Stomach (tissue), 9 donors: ENCODE data around the gene GFER. TPM values are rescaled to one million over a fixed set of nuclear protein-coding genes. Genes with fewer than 3 reads are reported as not detected.

Source experiments
- DNase-seq, 2 donors: peaks; one replicate each; pipeline versions ENCODE4 v3.0.0 to v3.0.0-alpha.2; 2013 to 2019
- H3K27ac ChIP-seq, 5 donors: fragments of 200-600 bp in 4 of 5; sonication (generic) in 4 of 5; one replicate each; pipeline ENCODE4 v1.5.1; 2013 to 2019; ENCODE audit warnings: mild to moderate bottlenecking in 1 of 5, moderate library complexity in 1 of 5
- H3K27me3 ChIP-seq, 3 donors: fragments of 200-600 bp; sonication (generic); one replicate each; pipeline ENCODE4 v1.5.1; 2017 to 2019; ENCODE audit warnings: mixed run types in 1 of 3
- H3K36me3 ChIP-seq, 4 donors: fragments of 200-600 bp; sonication (generic); 1 replicate in 3 of 4; 2 replicates in 1 of 4; pipeline ENCODE4 v1.5.1; 2016 to 2019
- H3K4me1 ChIP-seq, 4 donors: fragments of 200-600 bp; sonication (generic); one replicate each; pipeline ENCODE4 v1.5.1; 2016 to 2019
- H3K4me3 ChIP-seq, 4 donors: fragments of 200-600 bp; sonication (generic) in 3 of 4; one replicate each; pipeline ENCODE4 v1.5.1; 2016 to 2019; ENCODE audit warnings: mild to moderate bottlenecking in 1 of 4
- H3K9me3 ChIP-seq, 4 donors: fragments of 200-600 bp; sonication (generic); one replicate each; pipeline ENCODE4 v1.5.1; 2016 to 2019
- CTCF ChIP-seq, 7 experiments: fragments of 450-650 bp in 4 of 7; fragments of 200-600 bp in 3 of 7; sonication (generic) in 3 of 7; IDR thresholded peaks; one replicate each; pipeline ENCODE4 v1.5.1; 2016 to 2019; ENCODE audit warnings: antibody characterized with exemption in 7 of 7, control low read depth in 2 of 7, mild to moderate bottlenecking in 1 of 7
- EP300 ChIP-seq: sonication (generic); formaldehyde crosslinking; IDR thresholded peaks from one replicate; pipeline ENCODE4 v1.6.1; 2017; ENCODE audit warnings: antibody characterized with exemption
- POLR2A ChIP-seq, 4 donors: fragments of 450-650 bp; IDR thresholded peaks; one replicate each; pipeline ENCODE4 v1.6.1; 2016; ENCODE audit warnings: antibody characterized with exemption in 4 of 4, control low read depth in 2 of 4, mild to moderate bottlenecking in 1 of 4, moderate library complexity in 1 of 4
- POLR2AphosphoS5 ChIP-seq, 3 donors: sonication (generic); formaldehyde crosslinking; IDR thresholded peaks; one replicate each; pipeline ENCODE4 v1.6.1; 2016; ENCODE audit warnings: antibody characterized with exemption in 3 of 3
- WGBS, 5 donors: extraction: QIAGEN DNeasy Blood & Tissue Kit in 3 of 5; methylation state at CpG; one replicate each; pipeline versions ENCODE4 v1.1.5 to v1.1.7; 2013 to 2018; 5-methylcytosine and 5-hydroxymethylcytosine counted together
- intact Hi-C: fragments of 100-400 bp; cut with DNase I; formaldehyde crosslinking; loops from one replicate; pipeline ENCODE4 v1.15.1; 2023; ENCODE audit warnings: low total_unique reads
- polyA plus RNA-seq, 3 donors: library from polyadenylated mRNA; stranded (reverse); fragments of 200-250 nt; gene quantifications; one replicate each; pipeline ENCODE4 v1.2.3, GENCODE V29; 2013
- total RNA-seq, 5 donors: library from RNA; depleted of rRNA; stranded (reverse); fragments of >200 nt; gene quantifications; one replicate each; pipeline versions ENCODE4 v1.1.0 to v1.2.3, GENCODE V29; 2014 to 2016
- donor health status: healthy with polysubstance abuse.
- donor health status: Bipolar disorder and iron deficiency.
- donor health status: healthy.

The GFER gene
- total and polyA plus RNA-seq, 8 donors, result 3.1 to 313 (median 33.6) TPM

DNA sequence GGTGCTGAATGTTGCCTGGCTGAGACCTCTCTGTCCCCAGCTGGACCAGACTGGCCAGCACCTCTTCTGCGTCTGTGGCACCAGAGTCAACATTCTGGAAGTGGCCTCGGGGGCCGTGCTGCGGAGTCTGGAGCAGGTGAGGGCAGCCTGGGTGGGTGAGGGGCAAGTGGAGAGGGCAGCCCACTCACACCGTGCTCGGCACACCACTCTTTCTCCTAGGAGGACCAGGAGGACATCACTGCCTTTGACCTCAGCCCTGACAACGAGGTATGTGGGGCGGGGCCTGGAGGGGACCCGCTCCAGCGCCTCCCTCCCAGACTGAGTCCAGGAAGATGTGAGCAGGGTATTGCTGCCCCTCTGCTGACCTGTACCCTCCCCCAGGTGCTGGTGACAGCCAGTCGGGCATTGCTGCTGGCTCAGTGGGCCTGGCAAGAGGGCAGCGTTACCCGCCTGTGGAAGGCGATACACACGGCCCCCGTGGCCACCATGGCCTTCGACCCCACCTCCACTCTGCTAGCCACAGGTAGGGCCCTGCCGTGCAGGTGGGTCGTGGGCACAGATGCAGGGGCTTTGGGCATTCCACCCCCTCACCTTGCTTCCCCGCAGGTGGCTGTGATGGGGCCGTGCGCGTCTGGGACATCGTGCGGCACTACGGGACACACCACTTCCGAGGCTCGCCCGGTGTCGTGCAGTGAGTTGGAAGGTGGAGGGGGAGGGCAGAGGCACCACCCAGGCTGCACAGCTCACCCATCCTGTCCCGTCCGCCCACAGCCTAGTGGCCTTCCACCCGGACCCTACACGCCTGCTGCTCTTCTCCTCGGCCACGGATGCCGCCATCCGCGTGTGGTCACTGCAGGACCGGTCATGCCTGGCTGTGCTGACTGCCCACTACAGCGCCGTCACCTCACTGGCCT lies 9.6 kb upstream of the GFER start:
- Histone ChIP-seq H3K4me3 (no peak overlapping the region), H3K36me3 (peaks cover 43 to 53% (median 52%) of the 10 kb centered on the region in 4 donors), H3K27ac (no peak overlapping the region), H3K27me3 (peaks cover 0 to 53% (median 11%) of the 10 kb centered on the region in 3 donors), H3K9me3 (no peaks in the 10 kb centered on the region), H3K4me1 (peaks cover 24 to 49% (median 44%) of the 10 kb centered on the region in 4 donors)
- 92 to 95% (median 93%) methylated on average over 30 to 42 of the region's 42 CpGs for WGBS, 5 donors
- no peak for DNase-seq
- TF ChIP-seq POLR2A (IDR thresholded peaks at IDR 0.05), result no peak
- TF ChIP-seq POLR2AphosphoS5 (IDR thresholded peaks at IDR 0.05), result no peak
- TF ChIP-seq CTCF (IDR thresholded peaks at IDR 0.05), result no peak
- TF ChIP-seq EP300, result no peak
- intact Hi-C loops, result no loop called here

DNA sequence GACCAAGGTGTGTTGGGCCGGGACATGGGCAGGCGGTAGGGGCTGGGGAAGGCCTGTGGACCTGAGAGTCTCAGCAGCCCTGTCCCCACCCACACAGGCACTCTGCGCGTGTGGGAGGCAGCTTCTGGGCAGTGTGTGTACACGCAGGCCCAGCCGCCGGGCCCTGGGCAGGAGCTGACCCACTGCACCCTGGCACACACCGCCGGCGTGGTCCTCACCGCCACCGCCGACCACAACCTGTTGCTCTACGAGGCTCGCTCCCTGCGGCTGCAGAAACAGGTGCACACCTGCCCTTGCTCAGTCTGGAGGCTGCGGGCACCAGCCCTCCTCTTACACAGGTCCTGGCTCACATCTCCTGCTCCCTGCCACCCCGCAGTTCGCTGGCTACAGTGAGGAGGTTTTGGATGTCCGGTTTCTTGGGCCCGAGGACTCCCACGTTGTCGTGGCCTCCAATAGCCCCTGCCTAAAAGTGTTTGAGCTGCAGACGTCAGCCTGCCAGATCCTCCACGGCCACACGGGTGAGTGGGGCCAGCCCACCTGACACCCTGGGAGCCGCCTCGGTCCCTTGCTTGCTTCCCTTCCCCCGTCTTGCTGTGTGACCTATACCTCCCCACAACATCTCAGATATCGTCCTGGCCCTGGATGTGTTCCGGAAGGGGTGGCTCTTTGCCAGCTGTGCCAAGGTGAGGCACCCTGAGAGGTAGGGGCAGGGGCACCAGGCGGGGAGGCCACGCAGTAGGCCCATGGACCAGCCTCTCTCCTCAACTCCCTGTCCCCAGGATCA lies 8.4 kb upstream of the GFER start:
- Histone ChIP-seq H3K4me1 (peaks cover 35 to 57% (median 51%) of the 10 kb centered on the region in 4 donors), H3K27me3 (peaks cover 2 to 65% (median 24%) of the 10 kb centered on the region in 3 donors), H3K9me3 (no peaks in the 10 kb centered on the region), H3K36me3 (peaks cover 43 to 53% (median 52%) of the 10 kb centered on the region in 4 donors), H3K4me3 (no peak overlapping the region), H3K27ac (no peak overlapping the region)
- TF ChIP-seq CTCF (IDR thresholded peaks at IDR 0.05) (no peak), POLR2AphosphoS5 (IDR thresholded peaks at IDR 0.05) (no peak), EP300 (no peak), POLR2A (IDR thresholded peaks at IDR 0.05) (no peak)
- DNase-seq, result no peak
- intact Hi-C loops, result no loop called here
- WGBS, 5 donors, result 88 to 94% (median 91%) methylated on average over 13 to 33 of the region's 33 CpGs

DNA sequence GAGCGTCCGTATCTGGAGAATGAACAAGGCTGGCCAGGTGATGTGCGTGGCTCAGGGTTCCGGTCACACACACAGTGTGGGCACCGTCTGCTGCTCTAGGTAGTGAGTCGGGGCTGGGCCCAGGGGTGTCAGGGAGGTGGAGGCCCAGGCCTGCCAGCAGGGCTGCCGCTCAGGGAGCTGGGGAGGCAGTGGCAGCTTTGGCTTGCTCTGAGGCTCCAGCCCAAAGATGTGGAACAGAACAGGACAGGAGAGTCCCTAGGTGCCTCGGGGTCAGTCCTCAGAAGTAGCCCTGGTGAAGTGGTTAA lies 7.8 kb upstream of the GFER start:
- H3K36me3 ChIP-seq, result peaks cover 43 to 53% (median 52%) of the 10 kb centered on the region in 4 donors

More for the DNA sequence above, 7.8 kb upstream of the GFER start:
- no peak for TF ChIP-seq EP300
- no peak for TF ChIP-seq CTCF (IDR thresholded peaks at IDR 0.05)
- TF ChIP-seq POLR2A (IDR thresholded peaks at IDR 0.05), result no peak
- intact Hi-C loops, result no loop called here
- no peak overlapping the region for H3K4me3 ChIP-seq
- DNase-seq, result no peak
- H3K9me3 ChIP-seq, result no peaks in the 10 kb centered on the region
- H3K27me3 ChIP-seq, result peaks cover 4 to 71% (median 29%) of the 10 kb centered on the region in 3 donors
- WGBS, 5 donors, result 92 to 100% (median 94%) methylated on average over 4 to 8 of the region's 8 CpGs
- H3K27ac ChIP-seq, result no peak overlapping the region
- H3K4me1 ChIP-seq, result peaks cover 31 to 56% (median 51%) of the 10 kb centered on the region in 4 donors
